ENCODE data around the gene MTG2. TPM values are rescaled to one million over a fixed set of nuclear protein-coding genes. Genes with fewer than 3 reads are reported as not detected.

MTG2 gene
- total RNA-seq, 2 donors from 2014 or later, result 8.8 to 16.5 TPM

DNA sequence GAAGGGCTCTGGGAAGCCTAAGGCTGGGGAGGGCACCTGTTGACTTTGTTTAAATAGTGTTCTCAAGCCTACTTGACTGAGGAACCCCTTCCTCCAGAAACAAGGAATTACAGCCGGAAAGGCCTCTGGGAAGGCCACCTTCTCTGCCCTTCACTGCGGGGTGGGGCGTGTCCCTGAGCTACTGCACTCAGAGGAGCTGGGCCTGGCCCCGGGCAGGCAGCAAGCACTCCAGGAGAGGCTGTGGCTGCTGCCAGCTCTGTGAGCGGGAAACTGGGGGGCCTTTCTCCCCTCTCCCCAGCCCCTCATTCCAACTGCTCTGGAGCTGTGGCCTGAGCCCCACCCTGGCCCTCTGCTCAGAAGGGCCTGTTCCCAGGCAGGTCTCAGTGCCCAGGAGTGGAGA lies 51.5 kb downstream of the MTG2 start:
- peaks cover 22% of the 10 kb centered on the region for H3K4me1 ChIP-seq
- H3K9me3 ChIP-seq, result no peaks in the 10 kb centered on the region
- H3K36me3 ChIP-seq (replicated peaks in 1 of 2; ENCODE audit: insufficient read depth in 1 of 2, low read depth in 2 of 2), result no peaks in the 10 kb centered on the region
- intact Hi-C loops (cut with DNase I), result no loop called here
- TF ChIP-seq, protein P1, sequence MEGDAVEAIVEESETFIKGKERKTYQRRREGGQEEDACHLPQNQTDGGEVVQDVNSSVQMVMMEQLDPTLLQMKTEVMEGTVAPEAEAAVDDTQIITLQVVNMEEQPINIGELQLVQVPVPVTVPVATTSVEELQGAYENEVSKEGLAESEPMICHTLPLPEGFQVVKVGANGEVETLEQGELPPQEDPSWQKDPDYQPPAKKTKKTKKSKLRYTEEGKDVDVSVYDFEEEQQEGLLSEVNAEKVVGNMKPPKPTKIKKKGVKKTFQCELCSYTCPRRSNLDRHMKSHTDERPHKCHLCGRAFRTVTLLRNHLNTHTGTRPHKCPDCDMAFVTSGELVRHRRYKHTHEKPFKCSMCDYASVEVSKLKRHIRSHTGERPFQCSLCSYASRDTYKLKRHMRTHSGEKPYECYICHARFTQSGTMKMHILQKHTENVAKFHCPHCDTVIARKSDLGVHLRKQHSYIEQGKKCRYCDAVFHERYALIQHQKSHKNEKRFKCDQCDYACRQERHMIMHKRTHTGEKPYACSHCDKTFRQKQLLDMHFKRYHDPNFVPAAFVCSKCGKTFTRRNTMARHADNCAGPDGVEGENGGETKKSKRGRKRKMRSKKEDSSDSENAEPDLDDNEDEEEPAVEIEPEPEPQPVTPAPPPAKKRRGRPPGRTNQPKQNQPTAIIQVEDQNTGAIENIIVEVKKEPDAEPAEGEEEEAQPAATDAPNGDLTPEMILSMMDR (IDR thresholded peaks at IDR 0.05), result no peak
- TF ChIP-seq POLR2A (IDR thresholded peaks at IDR 0.05), result no peak
- no peak for ATAC-seq
- no peak overlapping the region for H3K4me3 ChIP-seq
- whole genome bisulfite sequencing, 2 donors, result 20 to 41% methylated on average over 1 to 5 of the region's 5 CpGs
- DNase-seq, result peak in 2 of 4 donors; percentile 64 to 65
- H3K27ac ChIP-seq, result peak overlapping the region in 1 of 4 donors; percentile 30
- H3K27me3 ChIP-seq, result no peaks in the 10 kb centered on the region

DNA sequence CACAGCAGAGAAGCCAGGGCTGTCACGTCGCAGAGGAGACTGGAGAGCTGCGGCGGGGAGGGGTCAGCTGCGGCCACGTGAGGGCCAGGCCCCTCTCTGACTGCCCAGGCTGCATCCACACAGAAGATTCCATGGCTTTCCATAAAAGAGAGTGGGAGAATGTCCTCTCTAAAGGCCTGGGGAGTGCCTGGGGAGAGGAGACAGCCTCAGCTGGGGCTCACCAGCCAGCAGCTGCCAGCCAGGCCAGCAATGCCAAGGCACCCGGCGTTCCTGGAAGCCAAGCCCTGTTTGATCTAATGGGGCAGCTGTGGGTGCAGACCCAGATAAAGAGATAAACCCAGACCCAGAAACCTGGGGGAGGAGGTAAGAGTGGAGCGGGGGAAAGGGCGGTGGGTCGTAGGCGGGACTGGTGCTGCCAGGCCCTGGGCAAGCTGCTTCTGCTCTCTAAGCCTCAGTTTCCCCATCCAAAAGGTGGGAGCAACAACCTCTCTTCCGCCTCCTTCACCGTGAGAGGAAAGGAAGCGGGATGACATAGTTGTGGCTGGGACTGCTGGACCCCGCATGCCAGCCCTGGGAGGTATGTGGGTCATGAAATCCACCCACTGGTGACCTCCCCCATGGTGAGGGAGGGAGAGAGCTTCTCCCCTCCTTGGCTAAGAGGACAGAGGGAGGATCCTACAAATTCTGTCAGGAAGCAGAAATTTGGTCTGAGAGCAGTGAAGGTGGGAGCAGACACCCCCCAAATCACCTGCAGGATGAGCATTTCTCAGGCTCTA lies 52.4 kb downstream of the MTG2 start:
- Histone ChIP-seq H3K4me1 (peaks cover 30% of the 10 kb centered on the region), H3K4me3 (no peak overlapping the region), H3K27ac (peak overlapping the region in 1 of 4 donors; percentile 30), H3K27me3 (no peaks in the 10 kb centered on the region), H3K9me3 (no peaks in the 10 kb centered on the region), H3K36me3 (replicated peaks in 1 of 2; ENCODE audit: insufficient read depth in 1 of 2, low read depth in 2 of 2) (no peaks in the 10 kb centered on the region)
- WGBS, 2 donors, result 64 to 66% methylated on average over 16 of the region's 16 CpGs
- DNase-seq, result peak in 3 of 4 donors; percentile 46 to 77 (median 76)
- intact Hi-C loops (cut with DNase I), result no loop called here
- TF ChIP-seq POLR2A (IDR thresholded peaks at IDR 0.05), result no peak
- TF ChIP-seq, protein P1 (IDR thresholded peaks at IDR 0.05), result no peak
- ATAC-seq, result no peak

DNA sequence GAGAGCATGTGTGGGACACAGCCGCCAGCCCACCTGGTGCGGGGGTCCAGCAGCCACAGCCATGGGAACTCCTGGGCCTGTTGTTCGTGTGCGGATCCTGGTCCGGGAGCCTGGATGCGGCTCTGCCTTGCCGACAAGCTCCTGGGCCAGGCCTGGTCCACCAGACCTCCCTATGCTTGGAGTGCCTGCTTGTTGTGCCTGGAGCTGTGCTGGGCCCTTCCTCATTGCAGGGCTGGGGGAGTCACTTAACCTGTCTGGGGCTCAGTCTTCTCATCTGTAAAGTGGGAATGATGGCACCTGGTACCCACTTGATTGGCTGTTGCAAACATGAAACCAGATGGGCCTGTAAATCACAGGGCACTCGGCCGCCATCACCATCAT lies 52.9 kb downstream of the MTG2 start:
- intact Hi-C loops (cut with DNase I), result no loop called here
- no peak for DNase-seq
- no peak for TF ChIP-seq POLR2A (IDR thresholded peaks at IDR 0.05)
- TF ChIP-seq, protein P1 (IDR thresholded peaks at IDR 0.05), result no peak
- Histone ChIP-seq H3K4me3 (no peak overlapping the region), H3K4me1 (peaks cover 36% of the 10 kb centered on the region), H3K27me3 (no peaks in the 10 kb centered on the region), H3K9me3 (no peaks in the 10 kb centered on the region), H3K27ac (no peak overlapping the region), H3K36me3 (replicated peaks in 1 of 2; ENCODE audit: insufficient read depth in 1 of 2, low read depth in 2 of 2) (no peaks in the 10 kb centered on the region)
- WGBS, 2 donors, result 89 to 93% methylated on average over 2 to 9 of the region's 9 CpGs
- ATAC-seq, result no peak

DNA sequence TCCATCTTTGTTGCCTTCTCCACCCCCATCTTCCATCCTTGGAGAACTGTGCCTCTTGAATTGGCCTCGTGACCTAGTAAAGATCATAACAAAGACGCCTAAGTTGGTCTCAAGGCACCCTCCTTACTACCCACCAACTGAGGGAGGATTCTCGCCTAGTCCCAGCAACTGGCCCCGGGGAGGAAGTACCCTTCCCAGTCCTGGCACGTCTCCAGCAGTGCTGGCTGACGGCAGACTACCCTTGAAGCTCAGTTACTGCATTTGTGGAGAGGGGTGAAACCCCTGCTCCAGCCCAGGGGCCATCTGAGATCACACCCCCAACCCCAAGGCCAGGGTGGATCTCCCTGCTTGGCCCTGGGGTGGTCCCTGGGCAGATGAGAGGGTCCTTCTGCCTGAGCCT lies 53.4 kb downstream of the MTG2 start:
- Histone ChIP-seq H3K4me1 (peaks cover 40% of the 10 kb centered on the region), H3K9me3 (no peaks in the 10 kb centered on the region), H3K27ac (no peak overlapping the region), H3K36me3 (replicated peaks in 1 of 2; ENCODE audit: insufficient read depth in 1 of 2, low read depth in 2 of 2) (no peaks in the 10 kb centered on the region), H3K4me3 (no peak overlapping the region), H3K27me3 (no peaks in the 10 kb centered on the region)
- DNase-seq, result no peak
- 49 to 60% methylated on average over 4 to 6 of the region's 6 CpGs for WGBS, 2 donors
- intact Hi-C loops (cut with DNase I), result no loop called here
- no peak for ATAC-seq
- TF ChIP-seq, protein P1 (IDR thresholded peaks at IDR 0.05), result no peak
- TF ChIP-seq POLR2A (IDR thresholded peaks at IDR 0.05), result no peak
